ENCODE measurements around the gene MAPT.
"Not testable (repeated sequence)": the region's sequence is repeated elsewhere in the genome, so short reads cannot be mapped to it uniquely, and the experiment has no call there.

The MAPT gene

DNA sequence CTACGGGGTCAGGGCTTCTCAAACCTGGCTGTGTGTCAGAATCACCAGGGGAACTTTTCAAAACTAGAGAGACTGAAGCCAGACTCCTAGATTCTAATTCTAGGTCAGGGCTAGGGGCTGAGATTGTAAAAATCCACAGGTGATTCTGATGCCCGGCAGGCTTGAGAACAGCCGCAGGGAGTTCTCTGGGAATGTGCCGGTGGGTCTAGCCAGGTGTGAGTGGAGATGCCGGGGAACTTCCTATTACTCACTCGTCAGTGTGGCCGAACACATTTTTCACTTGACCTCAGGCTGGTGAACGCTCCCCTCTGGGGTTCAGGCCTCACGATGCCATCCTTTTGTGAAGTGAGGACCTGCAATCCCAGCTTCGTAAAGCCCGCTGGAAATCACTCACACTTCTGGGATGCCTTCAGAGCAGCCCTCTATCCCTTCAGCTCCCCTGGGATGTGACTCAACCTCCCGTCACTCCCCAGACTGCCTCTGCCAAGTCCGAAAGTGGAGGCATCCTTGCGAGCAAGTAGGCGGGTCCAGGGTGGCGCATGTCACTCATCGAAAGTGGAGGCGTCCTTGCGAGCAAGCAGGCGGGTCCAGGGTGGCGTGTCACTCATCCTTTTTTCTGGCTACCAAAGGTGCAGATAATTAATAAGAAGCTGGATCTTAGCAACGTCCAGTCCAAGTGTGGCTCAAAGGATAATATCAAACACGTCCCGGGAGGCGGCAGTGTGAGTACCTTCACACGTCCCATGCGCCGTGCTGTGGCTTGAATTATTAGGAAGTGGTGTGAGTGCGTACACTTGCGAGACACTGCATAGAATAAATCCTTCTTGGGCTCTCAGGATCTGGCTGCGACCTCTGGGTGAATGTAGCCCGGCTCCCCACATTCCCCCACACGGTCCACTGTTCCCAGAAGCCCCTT lies 115.6 kb downstream of the MAPT start:
- TF ChIP-seq, protein P1, sequence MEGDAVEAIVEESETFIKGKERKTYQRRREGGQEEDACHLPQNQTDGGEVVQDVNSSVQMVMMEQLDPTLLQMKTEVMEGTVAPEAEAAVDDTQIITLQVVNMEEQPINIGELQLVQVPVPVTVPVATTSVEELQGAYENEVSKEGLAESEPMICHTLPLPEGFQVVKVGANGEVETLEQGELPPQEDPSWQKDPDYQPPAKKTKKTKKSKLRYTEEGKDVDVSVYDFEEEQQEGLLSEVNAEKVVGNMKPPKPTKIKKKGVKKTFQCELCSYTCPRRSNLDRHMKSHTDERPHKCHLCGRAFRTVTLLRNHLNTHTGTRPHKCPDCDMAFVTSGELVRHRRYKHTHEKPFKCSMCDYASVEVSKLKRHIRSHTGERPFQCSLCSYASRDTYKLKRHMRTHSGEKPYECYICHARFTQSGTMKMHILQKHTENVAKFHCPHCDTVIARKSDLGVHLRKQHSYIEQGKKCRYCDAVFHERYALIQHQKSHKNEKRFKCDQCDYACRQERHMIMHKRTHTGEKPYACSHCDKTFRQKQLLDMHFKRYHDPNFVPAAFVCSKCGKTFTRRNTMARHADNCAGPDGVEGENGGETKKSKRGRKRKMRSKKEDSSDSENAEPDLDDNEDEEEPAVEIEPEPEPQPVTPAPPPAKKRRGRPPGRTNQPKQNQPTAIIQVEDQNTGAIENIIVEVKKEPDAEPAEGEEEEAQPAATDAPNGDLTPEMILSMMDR (IDR thresholded peaks at IDR 0.05; ENCODE audit: low read length, missing control alignments): no peak
- no peak overlapping the region for H3K4me3 ChIP-seq (replicated peaks; ENCODE audit: low read depth, low read length)
- DNase-seq (ENCODE audit: low read depth): no peak

DNA sequence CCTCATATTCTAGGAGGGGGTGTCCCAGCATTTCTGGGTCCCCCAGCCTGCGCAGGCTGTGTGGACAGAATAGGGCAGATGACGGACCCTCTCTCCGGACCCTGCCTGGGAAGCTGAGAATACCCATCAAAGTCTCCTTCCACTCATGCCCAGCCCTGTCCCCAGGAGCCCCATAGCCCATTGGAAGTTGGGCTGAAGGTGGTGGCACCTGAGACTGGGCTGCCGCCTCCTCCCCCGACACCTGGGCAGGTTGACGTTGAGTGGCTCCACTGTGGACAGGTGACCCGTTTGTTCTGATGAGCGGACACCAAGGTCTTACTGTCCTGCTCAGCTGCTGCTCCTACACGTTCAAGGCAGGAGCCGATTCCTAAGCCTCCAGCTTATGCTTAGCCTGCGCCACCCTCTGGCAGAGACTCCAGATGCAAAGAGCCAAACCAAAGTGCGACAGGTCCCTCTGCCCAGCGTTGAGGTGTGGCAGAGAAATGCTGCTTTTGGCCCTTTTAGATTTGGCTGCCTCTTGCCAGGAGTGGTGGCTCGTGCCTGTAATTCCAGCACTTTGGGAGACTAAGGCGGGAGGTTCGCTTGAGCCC lies 116.3 kb downstream of the MAPT start:
- H3K4me3 ChIP-seq (replicated peaks; ENCODE audit: low read depth, low read length): no peak overlapping the region
- TF ChIP-seq, protein P1 (IDR thresholded peaks at IDR 0.05; ENCODE audit: low read length, missing control alignments): no peak
- DNase-seq (ENCODE audit: low read depth): no peak

DNA sequence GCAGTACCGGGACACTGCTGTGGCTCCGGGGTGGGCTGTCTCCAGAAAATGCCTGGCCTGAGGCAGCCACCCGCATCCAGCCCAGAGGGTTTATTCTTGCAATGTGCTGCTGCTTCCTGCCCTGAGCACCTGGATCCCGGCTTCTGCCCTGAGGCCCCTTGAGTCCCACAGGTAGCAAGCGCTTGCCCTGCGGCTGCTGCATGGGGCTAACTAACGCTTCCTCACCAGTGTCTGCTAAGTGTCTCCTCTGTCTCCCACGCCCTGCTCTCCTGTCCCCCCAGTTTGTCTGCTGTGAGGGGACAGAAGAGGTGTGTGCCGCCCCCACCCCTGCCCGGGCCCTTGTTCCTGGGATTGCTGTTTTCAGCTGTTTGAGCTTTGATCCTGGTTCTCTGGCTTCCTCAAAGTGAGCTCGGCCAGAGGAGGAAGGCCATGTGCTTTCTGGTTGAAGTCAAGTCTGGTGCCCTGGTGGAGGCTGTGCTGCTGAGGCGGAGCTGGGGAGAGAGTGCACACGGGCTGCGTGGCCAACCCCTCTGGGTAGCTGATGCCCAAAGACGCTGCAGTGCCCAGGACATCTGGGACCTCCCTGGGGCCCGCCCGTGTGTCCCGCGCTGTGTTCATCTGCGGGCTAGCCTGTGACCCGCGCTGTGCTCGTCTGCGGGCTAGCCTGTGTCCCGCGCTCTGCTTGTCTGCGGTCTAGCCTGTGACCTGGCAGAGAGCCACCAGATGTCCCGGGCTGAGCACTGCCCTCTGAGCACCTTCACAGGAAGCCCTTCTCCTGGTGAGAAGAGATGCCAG lies 117.6 kb downstream of the MAPT start:
- no peak for DNase-seq (ENCODE audit: low read depth)
- TF ChIP-seq, protein P1 (IDR thresholded peaks at IDR 0.05; ENCODE audit: low read length, missing control alignments): no peak

DNA sequence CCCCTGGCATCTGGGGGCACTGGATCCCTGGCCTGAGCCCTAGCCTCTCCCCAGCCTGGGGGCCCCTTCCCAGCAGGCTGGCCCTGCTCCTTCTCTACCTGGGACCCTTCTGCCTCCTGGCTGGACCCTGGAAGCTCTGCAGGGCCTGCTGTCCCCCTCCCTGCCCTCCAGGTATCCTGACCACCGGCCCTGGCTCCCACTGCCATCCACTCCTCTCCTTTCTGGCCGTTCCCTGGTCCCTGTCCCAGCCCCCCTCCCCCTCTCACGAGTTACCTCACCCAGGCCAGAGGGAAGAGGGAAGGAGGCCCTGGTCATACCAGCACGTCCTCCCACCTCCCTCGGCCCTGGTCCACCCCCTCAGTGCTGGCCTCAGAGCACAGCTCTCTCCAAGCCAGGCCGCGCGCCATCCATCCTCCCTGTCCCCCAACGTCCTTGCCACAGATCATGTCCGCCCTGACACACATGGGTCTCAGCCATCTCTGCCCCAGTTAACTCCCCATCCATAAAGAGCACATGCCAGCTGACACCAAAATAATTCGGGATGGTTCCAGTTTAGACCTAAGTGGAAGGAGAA lies 118.2 kb downstream of the MAPT start:
- TF ChIP-seq, protein P1 (IDR thresholded peaks at IDR 0.05; ENCODE audit: low read length, missing control alignments): no peak
- DNase-seq (ENCODE audit: low read depth): no peak
- H3K4me3 ChIP-seq (replicated peaks; ENCODE audit: low read depth, low read length): no peak overlapping the region

More for the DNA sequence above, 117.6 kb downstream of the MAPT start:
- H3K4me3 ChIP-seq (replicated peaks; ENCODE audit: low read depth, low read length): no peak overlapping the region

DNA sequence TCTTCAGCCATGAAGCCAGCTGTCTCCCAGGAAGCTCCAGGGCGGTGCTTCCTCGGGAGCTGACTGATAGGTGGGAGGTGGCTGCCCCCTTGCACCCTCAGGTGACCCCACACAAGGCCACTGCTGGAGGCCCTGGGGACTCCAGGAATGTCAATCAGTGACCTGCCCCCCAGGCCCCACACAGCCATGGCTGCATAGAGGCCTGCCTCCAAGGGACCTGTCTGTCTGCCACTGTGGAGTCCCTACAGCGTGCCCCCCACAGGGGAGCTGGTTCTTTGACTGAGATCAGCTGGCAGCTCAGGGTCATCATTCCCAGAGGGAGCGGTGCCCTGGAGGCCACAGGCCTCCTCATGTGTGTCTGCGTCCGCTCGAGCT lies 118.8 kb downstream of the MAPT start:
- no peak for DNase-seq (ENCODE audit: low read depth)
- H3K4me3 ChIP-seq (replicated peaks; ENCODE audit: low read depth, low read length): no peak overlapping the region
- TF ChIP-seq, protein P1 (IDR thresholded peaks at IDR 0.05; ENCODE audit: low read length, missing control alignments): no peak

DNA sequence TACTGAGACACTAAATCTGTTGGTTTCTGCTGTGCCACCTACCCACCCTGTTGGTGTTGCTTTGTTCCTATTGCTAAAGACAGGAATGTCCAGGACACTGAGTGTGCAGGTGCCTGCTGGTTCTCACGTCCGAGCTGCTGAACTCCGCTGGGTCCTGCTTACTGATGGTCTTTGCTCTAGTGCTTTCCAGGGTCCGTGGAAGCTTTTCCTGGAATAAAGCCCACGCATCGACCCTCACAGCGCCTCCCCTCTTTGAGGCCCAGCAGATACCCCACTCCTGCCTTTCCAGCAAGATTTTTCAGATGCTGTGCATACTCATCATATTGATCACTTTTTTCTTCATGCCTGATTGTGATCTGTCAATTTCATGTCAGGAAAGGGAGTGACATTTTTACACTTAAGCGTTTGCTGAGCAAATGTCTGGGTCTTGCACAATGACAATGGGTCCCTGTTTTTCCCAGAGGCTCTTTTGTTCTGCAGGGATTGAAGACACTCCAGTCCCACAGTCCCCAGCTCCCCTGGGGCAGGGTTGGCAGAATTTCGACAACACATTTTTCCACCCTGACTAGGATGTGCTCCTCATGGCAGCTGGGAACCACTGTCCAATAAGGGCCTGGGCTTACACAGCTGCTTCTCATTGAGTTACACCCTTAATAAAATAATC lies 119.3 kb downstream of the MAPT start:
- no peak overlapping the region for H3K4me3 ChIP-seq (replicated peaks; ENCODE audit: low read depth, low read length)
- TF ChIP-seq, protein P1 (IDR thresholded peaks at IDR 0.05; ENCODE audit: low read length, missing control alignments): no peak
- peak; percentile 25 for DNase-seq (ENCODE audit: low read depth)

DNA sequence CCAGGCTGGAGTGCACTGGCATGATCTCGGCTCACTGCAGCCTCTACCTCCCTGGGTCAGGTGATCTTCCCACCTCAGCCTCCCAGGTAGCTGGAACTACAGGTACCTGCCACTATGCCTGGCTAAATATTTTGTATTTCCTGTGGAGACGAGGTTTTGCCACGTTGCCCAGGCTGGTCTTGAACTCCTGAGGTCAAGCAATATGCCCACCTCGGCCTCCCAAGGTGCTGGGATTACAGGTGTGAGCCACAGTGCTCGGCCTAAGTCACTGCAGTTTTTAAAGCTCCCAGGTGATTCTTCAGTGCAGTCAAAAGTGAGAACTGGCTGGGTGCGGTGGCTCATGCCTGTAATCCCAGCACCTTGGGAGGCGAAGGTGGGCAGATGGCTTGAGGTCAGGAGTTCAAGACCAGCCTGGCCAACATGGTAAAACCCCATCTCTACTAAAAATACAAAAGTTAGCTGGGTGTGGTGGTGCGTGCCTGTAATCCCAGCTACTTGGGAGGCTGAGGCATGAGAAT lies 125.1 kb downstream of the MAPT start:
- not testable (repeated sequence) for H3K4me3 ChIP-seq (replicated peaks; ENCODE audit: low read depth, low read length); DNase-seq (ENCODE audit: low read depth)
